Neural cell (in vitro differentiated cells): ENCODE data around the gene SPRING1. TPM values are rescaled to one million over a fixed set of nuclear protein-coding genes. Genes with fewer than 3 reads are reported as not detected.

Experiments used
- H2AFZ ChIP-seq: fragments of 200-600, 300-800 bp; sonication (generic), shearing (Covaris generic); 2 replicates; pipeline ENCODE4 v1.6.0; 2014; ENCODE audit warnings: low read depth, mild to moderate bottlenecking, antibody characterized with exemption, low read length, moderate library complexity
- H3F3A ChIP-seq: fragments of 200-600 bp; shearing (Covaris generic); 2 replicates; pipeline ENCODE4 v1.6.1; 2016; ENCODE audit warnings: mild to moderate bottlenecking, moderate library complexity, mixed read lengths, antibody characterized with exemption, low read length; ENCODE audit not compliant: insufficient read depth, poor library complexity, severe bottlenecking
- H3K27ac ChIP-seq: fragments of 200-600, 300-800 bp; sonication (generic), shearing (Covaris generic); 2 replicates; pipeline ENCODE4 v1.5.1; 2014; ENCODE audit warnings: mild to moderate bottlenecking, low read length, moderate library complexity
- H3K27me3 ChIP-seq: fragments of 300-800, 200-600 bp; sonication (generic), shearing (Covaris generic); 2 replicates; pipeline ENCODE4 v1.6.0; 2014; ENCODE audit warnings: mild to moderate bottlenecking, low read depth, low read length, moderate library complexity; ENCODE audit not compliant: insufficient read depth
- H3K36me3 ChIP-seq: fragments of 300-800, 200-600 bp; sonication (generic), shearing (Covaris generic); 2 replicates; pipeline ENCODE4 v1.5.1; 2014; ENCODE audit warnings: mild to moderate bottlenecking, antibody characterized with exemption, low read length, moderate library complexity; ENCODE audit not compliant: insufficient read depth
- H3K4me2 ChIP-seq: fragments of 300-800, 200-600 bp; sonication (generic), shearing (Covaris generic); 2 replicates; pipeline ENCODE4 v1.6.0; 2014; ENCODE audit warnings: mild to moderate bottlenecking, low read length
- H3K4me3 ChIP-seq: fragments of 300-800, 200-600 bp; sonication (generic), shearing (Covaris generic); 2 replicates; pipeline ENCODE4 v1.5.1; 2014; ENCODE audit warnings: mild to moderate bottlenecking, low read length, moderate library complexity
- H3K79me2 ChIP-seq: fragments of 200-600 bp; shearing (Covaris generic); replicated peaks from 2 replicates; pipeline ENCODE4 v1.6.0; 2014; ENCODE audit warnings: mild to moderate bottlenecking, low read length, moderate library complexity; ENCODE audit not compliant: insufficient read depth
- H3K9ac ChIP-seq: fragments of 300-800, 200-600 bp; sonication (generic), shearing (Covaris generic); 2 replicates; pipeline ENCODE4 v1.6.1; 2016; ENCODE audit warnings: mild to moderate bottlenecking, low read length, mixed read lengths
- H3K9me2 ChIP-seq: fragments of 200-600 bp; shearing (Covaris generic); 2 replicates; pipeline ENCODE4 v1.6.1; 2016; ENCODE audit warnings: mild to moderate bottlenecking, low read length, mixed read lengths; ENCODE audit not compliant: insufficient read depth
- H3K9me3 ChIP-seq: fragments of 200-600, 300-800 bp; sonication (generic), shearing (Covaris generic); 2 replicates; pipeline ENCODE4 v1.6.1; 2016; ENCODE audit warnings: mild to moderate bottlenecking, mixed run types, low read length, moderate library complexity, mixed read lengths
- H4K20me1 ChIP-seq: fragments of 200-600 bp; shearing (Covaris generic); 2 replicates; pipeline ENCODE4 v1.6.1; 2016; ENCODE audit warnings: mild to moderate bottlenecking, mixed run types; ENCODE audit not compliant: insufficient read depth
- CTCF ChIP-seq: fragments of 450-650 bp; IDR thresholded peaks from 2 replicates; pipeline ENCODE4 v1.5.1; 2014; ENCODE audit warnings: antibody characterized with exemption, mild to moderate bottlenecking, moderate library complexity; ENCODE audit not compliant: poor library complexity, severe bottlenecking
- EP300 ChIP-seq: fragments of 450-650 bp; conservative IDR thresholded peaks from 2 replicates; pipeline ENCODE4 v1.6.1; 2014; ENCODE audit warnings: antibody characterized with exemption, mild to moderate bottlenecking, moderate library complexity; ENCODE audit not compliant: poor library complexity, severe bottlenecking
- EZH2 ChIP-seq: fragments of 200-600, 300-800 bp; shearing (Covaris generic), sonication (generic); IDR thresholded peaks from 2 replicates; pipeline ENCODE4 v1.6.1; 2014; ENCODE audit warnings: antibody characterized with exemption, low read length, borderline replicate concordance, mild to moderate bottlenecking; ENCODE audit not compliant: insufficient read depth, poor library complexity, severe bottlenecking
- MXI1 ChIP-seq: fragments of 450-650 bp; conservative IDR thresholded peaks from 2 replicates; pipeline ENCODE4 v1.6.1; 2014; ENCODE audit warnings: antibody characterized with exemption, mild to moderate bottlenecking; ENCODE audit not compliant: poor library complexity, severe bottlenecking
- POLR2AphosphoS5 ChIP-seq: IDR thresholded peaks from 2 replicates; pipeline ENCODE4 v1.6.1; 2012
- RAD21 ChIP-seq: fragments of 450-650 bp; conservative IDR thresholded peaks from 2 replicates; pipeline ENCODE4 v1.6.1; 2014; ENCODE audit warnings: antibody characterized with exemption, mild to moderate bottlenecking, moderate library complexity
- REST ChIP-seq: IDR thresholded peaks from 2 replicates; pipeline ENCODE4 v1.6.1; 2012; ENCODE audit warnings: borderline replicate concordance
- SMC3 ChIP-seq: fragments of 450-650 bp; conservative IDR thresholded peaks from 2 replicates; pipeline ENCODE4 v1.6.1; 2014; ENCODE audit warnings: antibody characterized with exemption, mild to moderate bottlenecking, moderate library complexity; ENCODE audit not compliant: poor library complexity
- TAF1 ChIP-seq: IDR thresholded peaks from 2 replicates; pipeline ENCODE4 v1.6.1; 2012; ENCODE audit warnings: low read depth
- polyA minus RNA-seq: library from RNA; depleted of rRNA, polyadenylated mRNA; stranded (reverse); fragments of >200 nt; gene quantifications from 2 replicates; pipeline ENCODE4 v1.2.3, GENCODE V29; 2014
- polyA plus RNA-seq: library from polyadenylated mRNA; depleted of rRNA; stranded (reverse); fragments of >200 nt; gene quantifications from 2 replicates; pipeline ENCODE4 v1.2.3, GENCODE V29; 2014

SPRING1 gene
- polyA plus RNA-seq = 40.0 and 48.1 TPM in 2 replicates
- polyA minus RNA-seq = 85.3 and 93.5 TPM in 2 replicates

- Histone ChIP-seq H3K9me3 (no peaks in the 10 kb centered on the region), H3K79me2 (peaks cover 24% of the 10 kb centered on the region), H2AFZ (peak within 1 kb of the TSS; percentile 52), H3K27me3 (no peaks in the 10 kb centered on the region), H4K20me1 (no peaks in the 10 kb centered on the region), H3K4me3 (peak within 1 kb of the TSS; percentile 80), H3K9ac (peak within 1 kb of the TSS; percentile 82), H3K36me3 (no peaks in the 10 kb centered on the region), H3K4me2 (peak within 1 kb of the TSS; percentile 75), H3K9me2 (no peaks in the 10 kb centered on the region), H3K27ac (peak within 1 kb of the TSS; percentile 89), H3F3A (no peaks in the 10 kb centered on the region)
- TF ChIP-seq RAD21 (peak; percentile 53), POLR2AphosphoS5 (peak; percentile 58), CTCF (peak; percentile 49), REST (peak; percentile 60), TAF1 (peak; percentile 51), SMC3 (peak; percentile 60), MXI1 (peak; percentile 73), EZH2 (no peak), EP300 (peak; percentile 62)
Measured at GRCh38 chr12:116737774-116738657, at the start of gene SPRING1, which contains the start of gene RNFT2. TSS of gene SPRING1 (minus strand) at chr12:116738069. CDS start at chr12:116737900, 169 bp downstream. TSS of gene RNFT2 (plus strand) at chr12:116738315. CDS start at chr12:116740498, 2,183 bp downstream.

- Histone ChIP-seq H3K27ac (no peak overlapping the region), H3K27me3 (no peaks in the 10 kb centered on the region)
Measured at GRCh38 chr12:116784238-116784612, 46.4 kb upstream of the SPRING1 start.

More at GRCh38 chr12:116784238-116784612, 46.4 kb upstream of the SPRING1 start:
- Histone ChIP-seq H3K9me3 (no peaks in the 10 kb centered on the region), H3K9me2 (no peaks in the 10 kb centered on the region), H3K36me3 (peaks cover 7% of the 10 kb centered on the region), H3K9ac (no peak overlapping the region), H3F3A (no peaks in the 10 kb centered on the region), H3K4me2 (no peak overlapping the region), H3K79me2 (no peaks in the 10 kb centered on the region), H4K20me1 (no peaks in the 10 kb centered on the region), H2AFZ (no peak overlapping the region), H3K4me3 (no peak overlapping the region)
- no peak for TF ChIP-seq EZH2
- no peak for TF ChIP-seq REST
- TF ChIP-seq CTCF = no peak
